Occipital lobe (tissue), 2 donors: ENCODE results near the gene GRIN3B. TPM values are rescaled to one million over a fixed set of nuclear protein-coding genes. Genes with fewer than 3 reads are reported as not detected.

ENCODE experiments used
- DNase-seq: peaks from one replicate; lab custom pipeline; 2025; lab: John Stamatoyannopoulos, UW
- total RNA-seq: library from RNA; depleted of rRNA; stranded (reverse); fragments of >200 nt; gene quantifications from one replicate; pipeline ENCODE4 v1.2.3, GENCODE V29; 2014

Gene GRIN3B
- total RNA-seq, 1 donor from 2014 or later = not detected

DNA sequence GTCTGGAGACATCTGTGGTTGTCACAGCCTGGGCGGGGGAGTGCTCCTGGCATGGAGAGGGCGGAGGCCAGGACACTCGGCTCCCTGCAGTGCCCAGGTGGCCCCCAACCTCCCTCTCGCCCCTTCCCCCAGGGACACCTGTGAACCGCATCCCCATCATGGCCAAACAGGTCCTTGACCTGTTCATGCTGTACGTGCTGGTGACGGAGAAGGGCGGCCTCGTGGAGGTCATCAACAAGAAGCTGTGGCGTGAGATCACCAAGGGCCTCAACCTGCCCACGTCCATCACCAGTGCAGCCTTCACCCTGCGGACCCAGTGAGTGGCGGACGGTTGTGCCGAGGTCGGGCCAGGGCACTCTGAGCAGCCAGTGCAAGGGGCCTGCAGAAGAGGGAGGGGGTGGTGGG, 36.1 kb upstream of the GRIN3B start:
- no peak for DNase-seq

DNA sequence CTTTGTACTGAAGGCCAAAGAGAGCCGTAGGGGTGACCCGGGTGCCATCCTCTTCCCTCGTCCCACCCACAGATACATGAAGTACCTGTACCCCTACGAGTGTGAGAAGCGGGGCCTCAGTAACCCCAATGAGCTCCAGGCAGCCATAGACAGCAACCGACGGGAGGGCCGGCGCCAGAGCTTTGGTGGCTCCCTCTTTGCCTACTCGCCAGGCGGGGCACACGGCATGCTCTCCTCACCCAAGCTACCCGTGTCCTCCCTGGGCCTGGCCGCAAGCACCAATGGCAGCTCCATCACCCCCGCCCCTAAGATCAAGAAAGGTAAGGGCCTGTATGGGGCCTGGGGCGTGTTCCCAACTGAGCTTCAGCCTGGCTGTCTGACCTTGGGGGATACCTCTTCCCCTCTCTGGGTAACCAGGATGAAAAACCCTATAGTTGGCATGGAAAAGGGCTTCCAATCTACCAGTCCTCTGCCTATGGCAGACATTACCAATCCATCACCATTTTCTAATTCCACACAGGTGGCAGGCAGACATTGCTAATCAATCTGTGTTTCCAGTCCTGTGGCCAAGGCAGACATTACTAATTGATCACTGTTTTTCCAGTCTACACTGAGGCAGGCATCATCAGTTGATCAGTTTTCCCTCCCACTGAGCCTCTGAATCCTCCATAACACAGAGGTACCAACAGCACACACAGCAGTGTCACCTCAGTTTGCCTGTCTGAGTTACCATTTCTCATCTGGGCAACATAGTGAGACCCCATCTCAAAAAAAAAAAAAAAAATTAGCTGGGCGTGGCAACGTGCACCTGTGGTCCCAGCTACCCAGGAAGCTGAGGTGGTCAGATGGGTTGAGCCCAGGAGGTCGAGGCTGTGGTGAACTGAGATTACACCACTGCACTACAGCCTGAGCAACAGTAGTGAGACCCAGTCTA, 35.2 kb upstream of the GRIN3B start:
- DNase-seq = no peak

DNA sequence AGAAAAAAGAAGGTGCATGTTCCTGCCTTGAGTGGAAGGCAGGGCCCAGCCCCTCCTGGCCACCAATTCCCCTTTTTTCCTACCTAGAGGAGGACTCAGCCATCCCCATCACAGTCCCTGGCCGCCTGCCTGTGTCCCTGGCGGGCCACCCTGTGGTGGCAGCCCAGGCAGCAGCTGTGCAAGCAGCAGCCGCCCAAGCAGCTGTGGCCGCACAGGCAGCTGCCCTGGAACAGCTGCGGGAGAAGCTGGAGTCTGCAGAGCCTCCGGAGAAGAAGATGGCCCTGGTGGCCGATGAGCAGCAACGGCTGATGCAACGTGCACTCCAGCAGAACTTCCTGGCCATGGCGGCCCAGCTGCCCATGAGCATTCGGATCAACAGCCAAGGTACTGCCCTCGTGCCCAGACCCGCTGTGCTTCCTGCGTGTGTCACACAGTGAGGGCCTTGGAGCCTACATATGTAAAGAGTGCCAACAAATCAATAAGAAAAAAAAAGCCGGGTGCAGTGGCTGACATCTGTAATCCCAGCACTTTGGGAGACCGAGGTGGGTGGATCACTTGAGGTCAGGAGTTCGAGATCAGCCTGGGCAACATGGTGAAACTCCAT, 33.6 kb upstream of the GRIN3B start:
- DNase-seq = no peak

DNA sequence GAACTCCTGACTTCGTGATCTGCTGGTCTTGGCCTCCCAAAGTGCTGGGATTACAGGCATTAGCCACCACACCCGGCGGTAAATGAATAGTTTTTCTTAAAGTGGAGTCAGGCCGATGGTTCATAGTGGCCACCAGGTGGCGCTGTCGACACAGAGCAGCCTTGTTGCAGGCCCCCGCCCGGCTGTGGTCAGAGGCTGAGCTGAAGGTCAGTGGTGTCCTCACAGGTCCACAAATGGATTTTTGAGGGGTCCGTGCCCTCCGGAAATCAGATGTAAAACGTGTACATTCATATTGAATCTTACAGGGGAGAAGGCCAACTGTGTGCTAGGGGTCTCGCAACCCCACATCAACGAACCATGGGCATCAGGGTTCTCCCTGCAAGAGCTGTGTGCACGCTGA, 29.5 kb upstream of the GRIN3B start:
- DNase-seq = no peak

DNA sequence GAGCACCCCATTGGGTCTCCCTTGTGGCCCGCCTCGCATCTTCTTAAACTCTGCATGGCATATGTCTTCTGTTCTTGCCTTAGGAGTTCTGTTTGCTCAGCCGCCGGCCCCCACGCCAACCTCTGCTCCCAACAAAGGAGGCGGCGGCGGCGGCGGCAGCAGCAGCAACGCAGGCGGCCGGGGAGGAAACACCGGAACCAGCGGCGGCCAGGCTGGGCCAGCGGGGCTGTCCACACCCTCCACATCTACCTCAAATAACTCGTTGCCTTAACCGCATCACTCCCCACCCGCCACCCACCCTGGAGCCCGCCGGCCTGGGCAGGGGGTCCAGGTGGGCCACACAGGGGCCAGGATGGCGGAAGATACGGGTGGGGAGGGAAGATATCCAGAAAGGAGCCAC, 28.4 kb upstream of the GRIN3B start:
- no peak for DNase-seq

DNA sequence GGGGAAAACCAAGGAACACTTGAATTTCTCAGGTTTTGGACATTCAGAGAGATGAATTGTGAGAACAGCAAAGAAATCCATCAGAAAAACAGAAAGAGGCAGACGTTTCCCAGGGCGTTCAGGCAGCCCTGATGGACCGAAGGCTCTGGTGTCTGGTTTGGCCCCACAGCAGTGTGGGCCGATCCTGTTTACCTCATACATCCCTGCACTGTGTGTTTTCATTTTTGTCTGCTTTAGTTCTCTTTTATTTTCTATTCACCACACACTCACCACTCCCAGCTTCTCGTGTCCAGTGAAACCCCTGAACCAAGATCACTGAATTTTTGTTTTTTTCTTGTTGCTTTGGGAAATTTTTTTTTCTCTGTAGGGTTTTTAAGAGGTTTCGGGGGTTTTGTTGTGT, 27.9 kb upstream of the GRIN3B start:
- DNase-seq = no peak

DNA sequence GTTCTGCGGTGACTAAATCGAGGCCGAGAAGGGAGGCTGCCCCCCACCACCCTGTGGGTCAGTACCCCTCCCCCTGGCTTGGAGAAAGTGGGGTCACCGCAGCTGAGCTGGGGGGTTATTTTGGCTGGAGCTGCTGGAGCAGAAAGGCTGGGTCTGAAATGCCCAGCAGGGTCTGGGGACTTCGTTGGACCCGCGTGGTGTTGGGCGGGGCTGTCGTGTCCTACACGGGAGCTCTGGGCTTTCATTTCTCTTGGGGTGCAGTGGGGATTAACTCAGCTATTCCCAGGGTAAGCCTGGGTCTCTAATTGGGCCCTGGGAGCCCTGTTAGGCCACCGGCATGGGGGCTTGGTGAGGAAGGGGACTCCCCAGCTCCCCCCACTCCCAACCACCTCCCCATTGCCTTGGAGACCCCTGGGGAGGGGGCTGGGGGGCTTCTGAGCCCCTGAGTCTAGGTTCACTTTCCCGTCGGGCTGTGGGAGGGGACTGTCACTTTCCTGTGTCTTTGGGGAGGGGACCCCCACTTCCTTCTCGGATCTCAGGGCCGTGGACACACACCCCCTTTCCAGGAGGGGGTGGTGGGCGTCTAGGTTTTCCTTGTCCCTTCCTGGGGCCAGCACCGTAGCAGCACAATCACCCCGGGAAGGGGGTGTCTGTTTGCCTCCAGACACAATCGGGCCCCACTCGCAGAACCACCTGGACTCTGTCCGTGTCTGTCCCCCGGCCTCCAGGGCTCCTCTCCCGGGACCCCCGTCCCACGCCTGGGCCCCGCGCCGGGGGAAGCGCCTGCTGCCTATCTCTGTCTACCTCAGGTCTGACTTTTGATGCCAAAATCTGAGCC, 26.3 kb upstream of the GRIN3B start:
- DNase-seq = no peak

DNA sequence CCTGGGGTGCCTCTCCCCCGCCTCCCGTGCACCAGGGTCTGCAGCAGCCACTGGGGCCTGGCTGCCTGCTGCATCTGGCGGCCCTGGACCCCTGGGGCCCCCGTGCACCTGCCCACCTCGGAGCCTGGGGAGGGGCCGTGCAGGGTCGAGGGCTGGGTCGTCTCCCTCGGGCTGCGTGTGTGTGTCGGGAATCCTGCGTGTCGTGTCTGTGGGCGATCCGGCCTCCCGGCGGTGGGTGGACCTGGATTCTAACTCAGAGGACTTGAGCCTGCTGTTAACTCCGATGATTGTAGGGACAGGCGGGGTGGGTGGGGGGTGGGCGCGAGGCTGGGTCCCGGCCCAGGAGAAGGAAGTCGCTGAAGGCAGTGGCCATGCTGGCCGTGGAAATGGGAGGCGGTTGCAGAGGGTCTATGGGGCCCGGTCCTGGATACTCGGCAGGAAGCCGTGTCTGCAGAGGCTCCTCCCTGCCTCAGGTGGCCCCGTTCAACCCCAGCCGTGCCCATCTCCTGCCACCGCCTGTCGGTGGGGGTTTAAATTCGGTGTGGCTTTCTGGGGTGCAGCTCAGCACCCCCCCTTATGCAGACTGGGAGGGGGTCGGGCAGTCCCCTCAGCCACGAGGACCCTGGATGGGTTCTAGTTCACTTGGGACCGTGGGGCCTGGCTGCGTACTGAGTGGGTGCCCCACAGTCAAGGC, 25.5 kb upstream of the GRIN3B start:
- no peak for DNase-seq

DNA sequence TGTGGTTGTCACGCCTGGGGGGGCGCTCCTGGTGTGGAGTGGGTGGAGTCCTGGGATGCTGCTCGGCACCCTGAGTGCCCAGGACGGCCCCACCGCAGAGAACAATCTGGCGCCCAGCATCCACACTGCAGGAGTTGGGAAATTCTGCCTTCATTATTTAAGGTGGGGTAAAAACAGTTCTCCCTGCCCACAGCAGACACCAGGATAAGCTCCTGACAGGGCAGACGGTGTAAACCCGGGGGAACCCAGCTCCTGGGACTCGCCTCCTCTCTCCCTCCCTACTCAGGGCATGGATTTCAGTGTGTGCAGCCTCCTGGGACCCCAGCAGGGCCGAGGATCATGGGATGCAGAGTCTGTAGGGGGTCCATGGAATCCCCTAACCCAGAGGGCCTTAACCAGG, 23.7 kb upstream of the GRIN3B start:
- no peak for DNase-seq

DNA sequence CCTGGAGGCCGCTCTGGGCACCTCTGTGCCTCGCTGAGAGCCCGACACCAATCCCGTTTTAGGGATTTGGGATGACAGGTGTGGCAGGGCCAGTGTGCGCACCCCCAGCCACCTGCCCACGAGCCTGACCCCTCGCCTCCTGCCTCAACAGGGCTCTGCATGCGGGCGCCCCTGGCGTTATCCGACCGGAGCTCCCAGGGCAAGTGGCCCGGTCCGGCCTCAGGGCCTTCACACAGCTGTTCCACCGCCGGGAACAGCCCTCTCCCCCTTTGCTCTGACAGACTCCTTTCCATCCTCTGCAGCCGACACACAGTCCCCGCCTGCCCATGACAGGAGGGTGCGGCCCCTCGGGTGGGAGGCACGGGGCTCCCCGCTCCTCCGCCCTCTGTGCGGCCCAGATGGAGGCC, 23.2 kb upstream of the GRIN3B start:
- DNase-seq = no peak

DNA sequence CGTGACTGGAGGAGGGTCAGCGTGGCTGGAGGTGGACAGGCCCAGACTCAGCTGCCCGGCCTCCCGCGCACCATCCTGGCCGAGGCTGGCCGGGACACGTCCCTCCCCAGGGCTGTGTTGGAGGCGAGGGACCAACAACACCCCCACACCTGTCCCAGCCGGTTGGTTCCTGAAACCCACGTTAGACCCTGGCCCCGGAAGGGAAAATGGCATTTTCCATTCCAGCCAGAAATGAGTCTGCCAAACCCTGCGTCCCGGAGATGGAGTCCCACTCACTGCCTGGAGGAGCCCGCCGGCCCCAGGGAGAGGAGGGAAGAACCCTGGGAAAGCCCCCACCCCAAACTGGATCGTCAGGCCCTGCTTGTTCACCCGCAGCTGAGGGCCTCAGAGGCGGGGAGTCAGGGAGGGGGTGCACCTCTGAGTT, 20.9 kb upstream of the GRIN3B start:
- DNase-seq = no peak

DNA sequence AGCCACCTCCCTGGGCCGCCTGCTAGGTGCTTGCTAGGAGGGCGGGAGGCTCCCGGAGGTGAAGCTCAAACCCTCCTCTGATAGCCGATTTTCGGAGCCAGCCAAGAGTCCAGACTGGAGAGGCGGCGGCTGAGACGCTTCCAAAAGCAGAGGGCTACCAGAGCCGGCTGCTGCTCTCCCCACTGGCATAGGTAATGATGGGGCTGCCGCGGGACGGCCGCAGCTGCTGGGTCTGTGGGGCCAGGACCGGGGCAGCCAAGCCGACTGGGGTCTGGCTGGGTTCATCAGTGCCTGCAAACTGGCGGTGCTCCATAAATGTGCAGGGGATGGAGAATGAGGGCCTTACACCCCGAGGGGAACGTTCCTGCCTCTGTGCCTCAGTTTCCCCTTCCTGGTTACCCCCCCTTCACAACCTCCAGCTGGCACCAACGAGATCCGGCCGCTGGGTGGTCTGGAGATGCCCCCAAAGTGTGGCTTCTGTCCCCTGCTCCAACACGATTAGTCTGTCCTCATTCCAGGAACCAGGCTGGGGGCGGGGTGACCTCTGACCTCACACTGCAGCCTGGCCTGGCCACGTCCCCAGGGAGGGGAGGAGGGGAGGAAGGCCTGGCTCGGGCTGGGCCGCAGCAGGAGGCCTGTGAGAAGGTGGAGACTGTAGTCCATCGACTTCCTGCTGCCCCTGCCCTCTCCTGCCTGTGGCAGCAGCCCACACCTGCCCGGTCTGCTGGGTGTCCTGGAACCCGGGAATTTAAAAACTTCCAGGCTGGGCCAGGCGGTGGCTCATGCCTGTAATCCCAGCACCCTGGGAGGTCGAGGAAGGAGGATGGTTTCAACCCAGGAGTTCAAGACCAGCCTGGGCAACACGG, 19.9 kb upstream of the GRIN3B start:
- DNase-seq = no peak

DNA sequence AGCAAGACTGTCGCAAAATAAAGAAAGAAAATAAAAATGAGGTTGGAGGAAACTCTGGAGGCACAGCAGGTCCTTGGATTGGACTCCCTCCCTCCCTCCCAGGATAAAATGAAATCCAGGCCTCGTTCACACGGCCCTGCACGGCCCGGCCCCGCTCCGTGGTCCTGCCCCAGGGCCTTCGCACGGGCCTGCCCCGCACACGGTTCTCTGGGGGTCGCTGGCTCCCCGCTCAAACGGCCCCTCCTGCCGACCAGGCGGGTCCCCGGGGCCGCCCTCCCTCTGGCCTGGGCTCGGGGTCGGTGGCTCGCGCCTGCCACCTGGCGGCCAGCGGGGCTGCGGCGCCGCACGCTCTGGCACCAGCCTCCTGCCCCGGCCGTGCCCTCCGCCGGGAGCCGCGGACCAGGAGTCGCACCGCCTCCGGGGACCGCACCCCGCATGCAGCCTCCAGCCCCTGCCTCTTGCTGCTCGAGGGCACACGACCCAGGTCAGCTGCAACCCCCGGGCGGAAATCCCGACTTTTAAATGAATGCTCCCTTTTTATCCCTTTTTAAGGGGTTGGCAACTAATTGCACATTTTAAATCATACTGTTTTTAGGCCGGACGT, 17.6 kb upstream of the GRIN3B start:
- peak; percentile 46 for DNase-seq

DNA sequence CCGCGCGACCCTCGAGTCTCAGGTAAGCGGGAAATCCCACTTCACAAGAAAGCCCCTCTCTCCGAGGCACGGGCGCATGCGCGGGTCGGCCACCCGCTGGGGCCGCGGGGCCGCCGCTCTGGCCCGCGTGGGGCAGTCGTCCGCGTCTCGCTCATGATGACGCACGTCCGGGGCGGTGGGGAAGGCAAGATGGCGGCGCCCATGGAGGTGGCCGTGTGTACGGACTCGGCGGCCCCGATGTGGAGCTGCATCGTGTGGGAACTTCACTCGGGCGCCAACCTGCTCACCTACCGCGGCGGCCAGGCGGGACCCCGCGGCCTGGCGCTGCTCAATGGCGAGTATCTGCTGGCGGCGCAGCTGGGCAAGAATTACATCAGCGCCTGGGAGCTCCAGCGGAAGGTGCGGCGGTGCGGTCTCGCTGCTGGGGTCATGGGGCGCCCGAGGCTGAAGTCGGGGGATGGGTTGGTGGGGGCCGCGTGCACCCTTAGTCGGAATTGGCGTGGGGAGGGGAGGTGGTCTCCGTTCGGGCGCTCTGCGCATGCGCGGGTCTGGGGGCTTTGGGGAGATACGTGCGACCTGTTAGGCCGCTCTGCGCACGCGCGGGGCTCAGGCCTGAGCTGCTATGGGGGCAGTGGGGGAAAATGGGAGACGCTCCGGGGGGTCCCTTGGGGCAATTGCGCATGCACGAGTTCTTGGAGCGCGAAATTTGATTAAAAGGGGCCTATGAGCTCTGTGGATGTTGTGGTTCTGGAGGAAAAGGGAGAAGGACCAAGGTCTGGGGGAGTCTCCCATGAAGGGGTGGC, 15.9 kb upstream of the GRIN3B start, which contains the start of gene WDR18:
Gene WDR18, plus strand, starts transcription at position 181 of the 803 bp plus-strand sequence. Its CDS starts 9 bp downstream, at position 190.
- peak; percentile 88 for DNase-seq

DNA sequence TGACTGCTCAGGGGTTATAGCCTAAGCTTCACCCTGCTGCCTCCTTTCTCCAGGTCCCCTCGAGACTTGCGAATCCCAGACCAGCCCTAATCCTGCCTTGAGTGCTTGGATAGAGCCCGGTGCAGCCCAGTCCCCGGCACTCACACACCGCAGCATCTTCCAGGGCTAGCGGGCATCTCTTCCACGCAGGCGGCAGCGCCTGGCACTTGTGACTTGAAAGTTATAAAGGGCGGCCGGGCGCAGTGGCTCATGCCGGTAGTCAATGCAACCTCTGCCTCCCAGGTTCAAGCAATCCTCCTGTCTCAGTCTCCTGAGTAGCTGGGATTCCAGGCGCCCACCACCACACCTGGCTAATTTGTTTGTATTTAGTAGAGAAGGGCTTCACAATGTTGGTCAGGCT, 14.1 kb upstream of the GRIN3B start:
- no peak for DNase-seq

DNA sequence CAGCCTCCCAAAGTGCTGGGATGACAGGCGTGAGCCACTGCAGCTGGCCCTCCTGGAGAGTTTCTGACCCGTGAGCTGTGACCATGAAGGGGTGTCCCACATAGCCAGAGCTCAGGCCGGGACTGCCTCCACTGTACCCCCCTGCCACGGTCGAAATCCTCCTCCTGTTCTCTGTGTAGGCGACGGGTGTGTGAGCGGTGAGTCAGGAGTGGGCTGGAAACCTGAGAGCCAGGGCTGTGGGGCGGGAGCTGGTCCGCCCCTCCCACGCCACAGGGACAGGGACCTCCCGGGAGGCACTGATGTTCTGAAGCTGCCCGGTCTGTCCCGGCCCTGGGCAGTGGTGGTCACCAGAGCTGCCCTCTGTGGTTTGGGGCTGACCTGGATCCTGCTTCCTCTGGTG, 12.1 kb upstream of the GRIN3B start:
- DNase-seq = no peak

DNA sequence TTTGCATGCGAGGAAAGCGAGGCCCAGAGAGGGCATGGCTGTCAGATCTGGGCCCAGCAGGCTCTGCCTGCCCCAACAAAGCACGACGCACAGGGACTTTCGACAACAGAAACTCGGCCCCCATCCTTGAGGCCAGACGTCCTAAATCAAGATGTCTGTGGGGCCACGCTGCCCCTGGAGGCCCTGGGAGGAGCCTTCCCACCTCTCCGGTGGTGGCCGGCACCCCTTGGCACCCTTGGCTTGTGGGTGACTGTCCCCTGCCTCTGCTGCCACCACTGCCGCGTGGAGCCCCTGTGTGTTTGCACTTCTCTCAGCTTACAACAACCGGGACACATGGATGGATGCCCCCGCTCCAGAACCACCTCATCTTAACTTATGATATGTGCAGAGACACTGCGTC, 11.7 kb upstream of the GRIN3B start:
- no peak for DNase-seq

DNA sequence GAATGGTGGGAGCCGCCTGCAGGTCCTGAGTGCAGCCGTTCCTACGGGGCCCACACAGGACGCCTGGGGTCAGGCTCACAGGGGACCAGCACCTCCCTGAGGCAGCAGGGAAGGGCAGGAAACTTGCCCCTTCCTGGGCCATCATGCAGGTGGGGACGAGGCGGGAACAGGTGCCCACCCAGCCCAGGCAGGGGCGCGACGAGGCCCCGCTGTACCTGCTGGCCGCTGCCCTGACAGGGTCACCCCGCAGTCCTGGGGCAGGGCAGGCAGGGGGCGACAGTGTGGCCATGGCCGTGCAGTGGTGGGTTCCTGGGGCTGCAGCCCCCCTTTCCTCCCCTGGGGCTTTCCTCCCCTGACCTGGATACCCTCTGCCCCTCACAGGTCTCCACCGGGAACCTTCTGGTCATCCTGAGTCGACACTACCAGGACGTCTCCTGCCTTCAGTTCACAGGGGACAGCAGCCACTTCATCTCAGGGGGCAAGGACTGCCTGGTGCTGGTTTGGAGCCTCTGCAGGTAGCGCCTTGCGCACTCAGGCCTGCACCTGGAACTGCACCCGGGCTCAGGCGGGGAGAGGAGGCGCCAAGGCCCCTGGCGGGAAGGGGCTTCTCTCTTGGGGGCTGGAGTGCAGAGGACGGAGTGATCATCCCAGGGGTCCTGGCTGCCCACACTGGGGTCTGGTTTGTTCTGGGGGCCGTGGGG, 10.7 kb upstream of the GRIN3B start:
- no peak for DNase-seq
